GM18868 (cell line): ENCODE results near the gene DDX31.

Experiments
- ATAC-seq: cut with Tn5 transposase; IDR thresholded peaks from one replicate; pipeline ENCODE4 v1.9.1; 2021; ENCODE audit warnings: mild to moderate bottlenecking, moderate library complexity; ENCODE audit not compliant: unreplicated experiment

Gene DDX31

GRCh38 chr9:132637801-132638200, 32.0 kb downstream of the DDX31 start:
- no peak for ATAC-seq

DNA sequence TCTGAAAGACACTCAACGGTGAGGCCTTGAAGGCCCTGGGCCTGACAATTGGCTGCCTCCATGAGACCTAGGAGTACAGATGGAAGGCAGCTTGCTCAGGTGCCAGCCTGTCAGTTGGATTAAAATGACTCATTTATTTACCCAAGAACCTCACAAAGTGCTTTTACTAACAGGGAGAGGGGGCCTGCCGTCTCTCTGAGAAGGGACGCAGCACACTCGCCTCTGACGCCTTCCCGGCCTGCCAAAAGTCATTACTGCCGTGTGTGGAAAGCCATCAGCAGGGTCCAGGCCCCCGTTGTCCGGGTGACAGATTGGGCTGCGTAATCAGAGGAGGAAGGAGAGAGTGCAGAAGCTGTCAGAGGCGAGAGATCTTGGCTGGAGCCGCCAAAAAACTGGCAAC, 32.4 kb downstream of the DDX31 start:
- ATAC-seq: no peak

DNA sequence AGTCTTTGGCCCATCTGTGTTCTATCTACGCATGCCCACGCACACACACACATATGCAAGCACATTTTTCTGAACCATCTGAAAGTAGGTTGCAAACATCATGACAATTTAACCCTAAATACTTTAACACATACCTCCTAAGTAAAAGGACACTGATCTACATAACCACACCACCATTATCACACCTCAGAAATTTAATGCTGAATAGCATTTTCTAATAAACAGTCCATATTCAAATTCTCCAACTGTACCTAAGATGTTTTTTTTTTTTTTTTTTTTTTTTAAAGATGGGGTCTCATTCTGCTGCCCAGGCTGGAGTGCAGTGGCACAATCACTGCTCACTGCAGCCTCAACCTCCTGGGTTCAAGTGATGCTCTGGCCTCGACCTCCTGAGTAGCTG, 35.5 kb downstream of the DDX31 start:
- no peak for ATAC-seq

DNA sequence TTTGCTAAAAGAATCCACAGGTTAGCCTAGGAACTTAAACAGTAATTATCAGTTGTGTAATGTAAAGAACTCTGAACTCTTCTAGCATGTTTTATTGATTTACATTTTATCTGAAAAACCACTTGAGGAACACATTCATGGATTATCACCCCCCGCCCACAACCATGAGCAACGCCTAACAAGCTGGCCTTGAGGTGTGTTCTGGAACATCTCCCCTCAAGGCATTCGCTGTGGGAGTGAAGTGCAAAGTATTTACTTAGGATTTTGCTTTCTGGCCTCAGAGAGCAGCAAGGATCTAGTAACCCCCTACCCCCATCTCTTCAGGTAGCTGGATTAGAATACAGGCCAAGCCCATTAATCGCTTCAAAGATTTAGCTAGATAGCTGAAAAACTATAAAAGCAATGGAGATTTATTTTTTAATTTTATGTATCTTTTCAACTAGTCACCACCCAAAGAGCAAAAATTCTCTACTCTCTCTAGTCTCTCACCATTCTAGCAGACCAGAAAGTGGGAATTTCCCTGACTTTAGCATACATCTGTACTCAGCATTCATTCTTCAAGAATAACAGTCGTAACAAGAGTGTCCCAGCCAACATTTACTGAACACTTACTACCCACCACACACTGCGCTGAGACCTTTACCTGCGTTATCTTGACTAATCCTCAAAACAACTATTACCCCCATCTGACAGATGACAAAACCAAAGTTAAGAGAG, 37.2 kb downstream of the DDX31 start:
- no peak for ATAC-seq

- no peak for ATAC-seq
These were observed 38.1 kb downstream of the DDX31 start for GRCh38 chr9:132631685-132632084.

GRCh38 chr9:132631280-132631679, 38.5 kb downstream of the DDX31 start:
- no peak for ATAC-seq

DNA sequence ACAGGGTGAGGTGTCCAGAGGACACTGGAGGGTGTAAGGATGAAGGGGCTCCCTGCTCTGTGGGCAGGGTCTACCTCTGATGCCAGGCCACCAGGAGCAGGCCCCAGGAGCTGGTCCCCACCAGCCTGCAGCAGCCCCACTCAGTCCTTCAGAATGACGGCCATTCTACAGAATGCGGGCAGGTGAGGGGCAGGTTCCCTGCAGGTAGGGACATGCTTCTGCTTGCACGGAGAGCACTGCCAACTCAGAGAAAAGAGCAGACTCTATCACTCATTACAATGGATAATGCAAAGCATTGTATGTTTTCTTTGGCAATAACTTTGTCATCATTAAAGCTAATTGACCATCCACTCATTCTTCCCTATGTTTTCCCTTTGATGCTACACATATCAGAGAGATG, 39.0 kb downstream of the DDX31 start:
- no peak for ATAC-seq

- ATAC-seq: no peak
These were observed 39.7 kb downstream of the DDX31 start for GRCh38 chr9:132630116-132630515.

DNA sequence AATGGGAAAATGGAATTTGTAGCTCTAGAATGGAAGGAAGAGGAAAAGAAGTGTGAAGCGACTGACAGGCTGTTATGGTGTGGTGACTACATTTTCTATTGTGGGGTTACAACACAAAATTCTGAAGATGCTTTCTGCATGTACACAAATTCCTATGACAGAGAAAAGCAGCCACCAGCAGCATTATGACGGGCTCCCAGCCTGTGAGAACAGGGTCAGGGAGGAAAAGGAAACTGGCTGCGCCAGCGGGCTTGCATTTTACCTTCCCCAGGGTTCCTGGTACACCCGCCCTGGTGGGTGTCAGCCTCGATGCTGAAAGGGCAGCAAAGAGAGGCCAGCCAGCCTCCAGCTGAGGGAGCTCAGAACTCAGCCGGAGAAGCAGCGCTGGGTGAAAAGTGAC, 41.0 kb downstream of the DDX31 start:
- ATAC-seq: no peak

GRCh38 chr9:132627594-132627993, 42.2 kb downstream of the DDX31 start:
- no peak for ATAC-seq

DNA sequence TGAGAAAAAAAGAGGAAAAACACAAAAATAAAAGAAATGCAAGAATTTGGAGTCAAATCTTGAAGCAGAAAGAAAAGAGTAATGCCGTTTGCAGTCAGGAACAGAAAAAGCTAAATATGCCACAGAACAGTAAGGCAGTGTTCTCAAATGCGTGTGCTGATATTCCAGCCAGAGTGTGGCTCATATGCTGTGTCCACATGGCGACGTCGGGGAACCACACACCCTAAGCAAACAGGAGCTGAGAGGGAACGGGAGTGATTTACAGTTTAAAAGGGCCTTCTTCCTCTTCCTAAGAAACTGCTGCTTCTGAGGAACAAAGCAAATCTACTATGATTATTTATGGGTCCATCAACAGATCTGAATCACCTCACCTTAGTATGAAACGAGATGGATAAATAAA, 42.7 kb downstream of the DDX31 start:
- ATAC-seq: no peak

DNA sequence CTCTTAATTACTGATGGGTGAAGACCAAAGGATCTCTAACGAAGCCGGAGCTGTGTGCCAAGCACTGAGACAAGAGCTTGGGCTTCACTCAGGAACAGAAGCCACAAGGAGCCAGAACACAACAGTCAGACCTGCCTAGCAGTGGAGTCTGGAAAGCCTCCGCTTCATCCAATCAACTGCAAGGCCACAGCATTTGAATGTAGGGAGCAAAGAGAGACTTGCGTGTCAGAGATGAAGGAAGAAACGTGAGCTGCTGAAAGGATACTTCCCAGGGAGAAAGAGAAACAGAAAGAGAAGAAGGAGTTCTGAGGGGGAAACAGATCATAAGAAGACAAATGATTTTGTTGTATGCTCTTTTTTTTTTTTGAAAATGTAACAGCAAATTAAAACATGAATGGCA, 43.5 kb downstream of the DDX31 start:
- ATAC-seq: no peak

DNA sequence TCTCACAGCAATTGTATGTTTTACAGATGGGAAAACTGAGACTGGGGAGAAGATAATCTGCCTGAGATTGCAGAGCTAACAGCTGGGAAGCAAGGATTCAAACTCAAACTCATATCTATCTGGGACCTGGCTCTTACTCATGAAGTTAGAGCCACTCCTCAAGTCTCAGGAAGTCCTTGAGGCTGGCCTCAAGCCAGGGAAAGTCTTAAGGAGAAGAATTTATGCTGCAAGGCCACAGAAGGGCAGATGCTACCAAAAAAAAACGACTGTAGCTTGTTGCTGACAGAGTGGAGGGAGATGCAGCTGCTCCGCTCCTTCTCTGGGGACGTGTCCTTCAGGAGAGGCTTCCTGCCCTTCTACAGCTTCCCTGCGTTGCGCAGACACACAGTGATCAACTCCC, 47.6 kb downstream of the DDX31 start:
- no peak for ATAC-seq

GRCh38 chr9:132616725-132617124, 53.1 kb downstream of the DDX31 start:
- no peak for ATAC-seq

GRCh38 chr9:132615774-132616173, 54.0 kb downstream of the DDX31 start:
- no peak for ATAC-seq

GRCh38 chr9:132614324-132614723, 55.5 kb downstream of the DDX31 start:
- ATAC-seq: no peak

GRCh38 chr9:132610661-132611060, 59.1 kb downstream of the DDX31 start:
- no peak for ATAC-seq

GRCh38 chr9:132609829-132610228, 60.0 kb downstream of the DDX31 start:
- no peak for ATAC-seq

DNA sequence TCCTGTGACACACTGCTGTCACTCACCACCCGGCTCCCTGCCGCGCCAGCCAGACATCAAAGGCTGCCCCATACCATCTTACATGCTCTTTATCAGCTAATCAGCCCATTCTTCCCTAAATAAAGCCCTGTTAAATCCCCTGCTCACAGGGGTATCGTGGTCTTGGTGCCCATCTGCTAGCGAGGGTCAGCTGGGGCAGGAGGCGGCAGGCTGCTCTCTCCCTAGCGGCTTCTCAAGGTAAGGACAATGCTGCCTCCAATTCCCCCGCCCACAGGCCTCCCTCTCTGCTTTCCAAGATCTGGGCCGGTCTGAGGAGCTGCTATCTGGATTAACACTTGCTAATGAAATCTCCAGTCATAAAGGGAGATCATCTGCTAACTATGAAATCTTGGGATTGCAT, 60.6 kb downstream of the DDX31 start:
- no peak for ATAC-seq

- no peak for ATAC-seq
These were observed 63.7 kb downstream of the DDX31 start for GRCh38 chr9:132606066-132606465.

- ATAC-seq: no peak
These were observed 64.4 kb downstream of the DDX31 start for GRCh38 chr9:132605387-132605786.

GRCh38 chr9:132602207-132602606, 67.6 kb downstream of the DDX31 start:
- no peak for ATAC-seq

DNA sequence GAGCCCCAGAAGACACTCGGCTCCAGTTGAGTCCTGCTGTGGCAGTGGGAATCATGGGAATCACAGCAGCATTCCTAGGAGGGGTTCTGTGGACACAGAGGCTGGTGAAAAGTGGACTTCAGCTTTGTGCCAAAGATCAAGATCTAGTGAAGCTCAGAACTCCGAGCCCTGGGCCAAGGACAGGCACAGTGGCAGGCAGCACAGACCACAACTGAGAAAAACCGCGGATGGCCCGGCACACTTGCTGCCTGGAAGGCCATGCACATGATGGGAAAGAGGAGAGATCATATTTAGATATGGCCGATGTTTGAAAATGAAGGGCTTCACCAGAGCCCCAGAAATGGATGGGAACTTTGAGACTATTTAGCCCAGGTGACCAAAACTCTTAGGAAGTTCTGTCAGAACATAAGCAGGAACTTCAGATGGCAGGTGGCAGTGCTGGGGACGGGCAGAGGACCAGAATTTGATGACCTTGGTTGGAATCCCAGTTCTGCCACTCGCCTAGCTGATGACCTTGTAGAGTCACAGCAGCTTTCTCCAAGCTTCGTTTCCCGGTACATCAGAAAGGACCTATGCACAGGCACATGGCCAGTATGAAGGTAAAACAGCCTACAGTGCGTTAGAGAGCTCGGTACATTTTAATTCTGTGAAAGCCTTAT, 69.3 kb downstream of the DDX31 start:
- ATAC-seq: no peak
